HG03520 (cell line): ENCODE measurements around the gene IFITM1.
"Not testable (repeated sequence)": the region's sequence is repeated elsewhere in the genome, so short reads cannot be mapped to it uniquely, and the experiment has no call there.

Source experiments
- ATAC-seq: cut with Tn5 transposase; IDR thresholded peaks from one replicate; pipeline ENCODE4 v1.9.1; 2021; ENCODE audit warnings: mild to moderate bottlenecking, moderate library complexity; ENCODE audit not compliant: unreplicated experiment

Gene IFITM1

GRCh38 chr11:308740-309665, 4.8 kb upstream of the IFITM1 start:
- ATAC-seq: not testable (repeated sequence)

GRCh38 chr11:309979-310572, 3.8 kb upstream of the IFITM1 start:
- ATAC-seq: not testable (repeated sequence)

GRCh38 chr11:311013-311748, 2.7 kb upstream of the IFITM1 start:
- ATAC-seq: not testable (repeated sequence)

GRCh38 chr11:312092-312816, 1.6 kb upstream of the IFITM1 start:
- no peak for ATAC-seq

- no peak for ATAC-seq
Measured at GRCh38 chr11:313304-313786, 495 bp upstream of the IFITM1 start.

GRCh38 chr11:314554-314875, 675 bp downstream of the IFITM1 start:
- ATAC-seq: not testable (repeated sequence)

- no peak for ATAC-seq
Measured at GRCh38 chr11:315051-315481, 1.2 kb downstream of the IFITM1 start.

- ATAC-seq: no peak
Measured at GRCh38 chr11:315516-315994, 1.7 kb downstream of the IFITM1 start.

- ATAC-seq: no peak
Measured at GRCh38 chr11:316031-316701, 2.3 kb downstream of the IFITM1 start.

- no peak for ATAC-seq
Measured at GRCh38 chr11:316891-317301, 3.1 kb downstream of the IFITM1 start.

GRCh38 chr11:317668-318404, 4.0 kb downstream of the IFITM1 start:
- ATAC-seq: not testable (repeated sequence)

GRCh38 chr11:318405-319120, 4.7 kb downstream of the IFITM1 start:
- ATAC-seq: not testable (repeated sequence)

GRCh38 chr11:319121-319887, 5.5 kb downstream of the IFITM1 start:
- not testable (repeated sequence) for ATAC-seq

GRCh38 chr11:319888-320273, 6.0 kb downstream of the IFITM1 start:
- ATAC-seq: not testable (repeated sequence)

GRCh38 chr11:324156-324555, 10.3 kb downstream of the IFITM1 start:
- ATAC-seq: no peak

GRCh38 chr11:324593-325517, 11.0 kb downstream of the IFITM1 start:
- not testable (repeated sequence) for ATAC-seq
